HEK293T (cell line): ENCODE results near the gene IQCC.

Source experiments
- CTCF ChIA-PET: fragments of 350-600 bp; formaldehyde crosslinking; extraction: SDS; loops from one replicate; lab custom pipeline; 2021; ENCODE audit warnings: antibody characterized with exemption, inconsistent platforms; lab: Yijun Ruan, JAX
- POLR2A ChIA-PET: fragments of 350-600 bp; formaldehyde crosslinking; extraction: SDS; loops from one replicate; lab custom pipeline; 2020; ENCODE audit warnings: antibody characterized with exemption, inconsistent platforms; lab: Yijun Ruan, JAX
- DNase-seq: peaks from one replicate; pipeline ENCODE4 v3.0.0; 2012; ENCODE audit warnings: mixed read lengths; ENCODE audit errors: extremely low spot score
- ARNT ChIP-seq: fragments of 450-650 bp; IDR thresholded peaks from 2 replicates; pipeline ENCODE4 v1.6.1; 2017; ENCODE audit warnings: mild to moderate bottlenecking
- BHLHE40 ChIP-seq: fragments of 450-650 bp; IDR thresholded peaks from 2 replicates; pipeline ENCODE4 v1.6.1; 2016; ENCODE audit warnings: mild to moderate bottlenecking, moderate library complexity, borderline replicate concordance
- CTBP1 ChIP-seq: fragments of 450-650 bp; IDR thresholded peaks from 2 replicates; pipeline ENCODE4 v1.6.1; 2016; ENCODE audit warnings: borderline replicate concordance
- ELF4 ChIP-seq: fragments of 450-650 bp; IDR thresholded peaks from 2 replicates; pipeline ENCODE4 v1.6.1; 2017; ENCODE audit warnings: antibody characterized with exemption
- FOXA1 ChIP-seq: fragments of 450-650 bp; IDR thresholded peaks from 2 replicates; pipeline ENCODE4 v1.6.1; 2016; ENCODE audit warnings: mild to moderate bottlenecking
- FOXK2 ChIP-seq: fragments of 450-650 bp; IDR thresholded peaks from 2 replicates; pipeline ENCODE4 v1.6.1; 2016; ENCODE audit warnings: mild to moderate bottlenecking
- FOXM1 ChIP-seq: fragments of 450-650 bp; IDR thresholded peaks from 2 replicates; pipeline ENCODE4 v1.6.1; 2017; ENCODE audit warnings: mild to moderate bottlenecking, borderline replicate concordance
- HDGF ChIP-seq: fragments of 450-650 bp; IDR thresholded peaks from 2 replicates; pipeline ENCODE4 v1.6.1; 2017; ENCODE audit warnings: antibody characterized with exemption, borderline replicate concordance
- LEF1 ChIP-seq: fragments of 450-650 bp; IDR thresholded peaks from 2 replicates; pipeline ENCODE4 v1.6.1; 2017; ENCODE audit warnings: mild to moderate bottlenecking, borderline replicate concordance
- NFRKB ChIP-seq: fragments of 450-650 bp; IDR thresholded peaks from 2 replicates; pipeline ENCODE4 v1.6.1; 2016; ENCODE audit warnings: mild to moderate bottlenecking, moderate library complexity
- SP1 ChIP-seq: fragments of 450-650 bp; IDR thresholded peaks from 2 replicates; pipeline ENCODE4 v1.6.1; 2017
- SUZ12 ChIP-seq: fragments of 450-650 bp; IDR thresholded peaks from 2 replicates; pipeline ENCODE4 v1.6.1; 2016; ENCODE audit warnings: mild to moderate bottlenecking
- ZNF384 ChIP-seq: fragments of 450-650 bp; IDR thresholded peaks from 2 replicates; pipeline ENCODE4 v1.6.1; 2016
- TF ChIP-seq, protein P1 (sequence below): fragments of 450-650 bp; IDR thresholded peaks from 2 replicates; pipeline ENCODE4 v1.6.1; 2016

The IQCC gene

DNA sequence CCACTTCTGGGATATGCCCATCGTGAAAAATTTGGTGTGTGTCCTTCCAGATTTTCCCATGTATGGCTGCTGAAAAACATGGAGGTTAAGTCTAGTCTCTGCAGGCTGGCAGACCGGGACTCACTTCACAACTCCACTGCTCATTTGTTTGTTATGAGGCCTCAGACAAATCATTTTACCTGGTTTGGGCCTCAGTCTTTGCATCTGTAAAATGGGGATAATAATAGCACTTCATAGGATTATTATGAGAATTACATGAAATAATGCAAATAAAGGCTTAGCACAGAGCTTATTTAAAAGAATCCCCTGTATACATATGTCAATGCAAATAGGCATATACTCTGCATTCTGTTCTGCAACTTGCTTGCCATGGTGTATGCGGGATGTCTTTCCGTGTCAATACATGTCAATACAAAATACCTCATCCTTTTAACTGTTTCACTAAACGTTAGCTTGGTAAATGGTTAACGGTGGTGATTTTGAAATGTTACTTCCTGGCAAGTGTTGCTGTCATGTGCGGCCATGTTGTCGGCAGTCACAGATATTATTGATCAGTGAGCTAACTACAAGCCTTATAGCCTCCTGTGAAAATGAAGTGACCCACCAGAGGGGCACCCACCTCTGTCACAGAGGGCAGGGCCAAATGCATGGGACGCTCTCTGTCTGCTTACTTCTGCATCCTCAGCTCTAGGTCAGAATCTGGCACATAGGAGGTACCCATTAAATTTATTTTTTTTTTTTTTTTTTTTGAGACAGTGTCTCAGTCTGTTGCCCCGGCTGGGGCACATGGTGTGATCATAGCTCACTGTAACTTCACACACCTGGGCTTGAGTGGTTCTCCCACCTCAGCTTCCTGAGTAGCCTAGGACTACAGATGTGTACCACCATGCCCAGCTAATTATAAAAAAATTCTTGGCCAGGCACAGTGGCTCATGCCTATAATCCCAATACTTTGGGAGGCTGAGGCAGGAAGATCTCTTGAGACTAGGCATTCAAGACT lies 49.9 kb downstream of the IQCC start:
- CTCF ChIA-PET: no interaction called here

DNA sequence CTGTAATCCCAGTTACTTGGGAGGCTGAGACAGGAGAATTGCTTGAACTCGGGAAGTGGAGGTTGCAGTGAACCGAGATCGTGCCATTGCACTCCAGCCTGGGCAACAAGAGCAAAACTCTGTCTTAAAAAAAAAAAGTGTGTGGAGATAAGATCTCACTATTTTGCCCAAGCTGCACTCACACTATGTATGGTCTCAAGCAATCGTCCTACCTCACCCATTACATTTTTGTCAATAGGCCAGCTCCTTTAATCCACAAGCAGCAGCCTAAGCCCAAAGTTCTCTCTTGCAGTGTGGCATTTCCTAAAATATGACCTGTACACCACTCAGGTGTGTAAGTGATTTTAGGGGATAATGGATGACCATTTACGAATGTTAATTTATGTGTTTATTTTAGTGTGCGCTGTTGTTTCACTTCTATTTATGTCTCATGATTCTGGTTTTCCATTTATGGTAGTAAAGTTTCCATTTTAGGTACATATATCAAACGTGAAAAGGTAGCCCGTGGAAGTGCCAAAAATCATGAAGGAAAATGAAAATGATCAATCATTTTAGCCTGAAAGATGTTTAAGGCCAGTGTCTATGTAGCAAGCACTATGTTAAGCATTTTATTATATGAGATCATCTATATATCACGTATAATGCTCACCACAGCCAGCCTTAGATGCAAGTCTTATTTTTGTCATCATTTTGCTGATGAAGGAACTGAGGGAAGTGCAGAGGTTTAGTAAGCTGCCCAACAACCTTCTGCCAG lies 51.2 kb downstream of the IQCC start:
- no peak for DNase-seq
- TF ChIP-seq CTBP1 (no peak), SUZ12 (no peak), ZNF384 (no peak), BHLHE40 (no peak), FOXK2 (no peak), LEF1 (no peak), NFRKB (no peak), SP1 (no peak), HDGF (no peak)
- ChIA-PET CTCF (interaction anchor here (1.0 kb wide), 1 partner anchor 24 kb away, joined by 4 read pairs; no protein-coding TSS in a partner anchor), POLR2A (interaction anchor here (1.3 kb wide), 1 partner anchor 34 kb away, joined by 5 read pairs; the partner anchor contains the start of gene HDAC1)

More for the DNA sequence above, 49.9 kb downstream of the IQCC start:
- TF ChIP-seq FOXA1 (no peak), CTBP1 (no peak), HDGF (no peak), ZNF384 (no peak), ARNT (no peak), FOXK2 (no peak), LEF1 (no peak), ELF4 (no peak)
- TF ChIP-seq, protein P1, sequence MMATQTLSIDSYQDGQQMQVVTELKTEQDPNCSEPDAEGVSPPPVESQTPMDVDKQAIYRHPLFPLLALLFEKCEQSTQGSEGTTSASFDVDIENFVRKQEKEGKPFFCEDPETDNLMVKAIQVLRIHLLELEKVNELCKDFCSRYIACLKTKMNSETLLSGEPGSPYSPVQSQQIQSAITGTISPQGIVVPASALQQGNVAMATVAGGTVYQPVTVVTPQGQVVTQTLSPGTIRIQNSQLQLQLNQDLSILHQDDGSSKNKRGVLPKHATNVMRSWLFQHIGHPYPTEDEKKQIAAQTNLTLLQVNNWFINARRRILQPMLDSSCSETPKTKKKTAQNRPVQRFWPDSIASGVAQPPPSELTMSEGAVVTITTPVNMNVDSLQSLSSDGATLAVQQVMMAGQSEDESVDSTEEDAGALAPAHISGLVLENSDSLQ: no peak
- POLR2A ChIA-PET: interaction anchor here (1.3 kb wide), 1 partner anchor 36 kb away, joined by 5 read pairs; the partner anchor contains the start of gene HDAC1
- no peak for DNase-seq

DNA sequence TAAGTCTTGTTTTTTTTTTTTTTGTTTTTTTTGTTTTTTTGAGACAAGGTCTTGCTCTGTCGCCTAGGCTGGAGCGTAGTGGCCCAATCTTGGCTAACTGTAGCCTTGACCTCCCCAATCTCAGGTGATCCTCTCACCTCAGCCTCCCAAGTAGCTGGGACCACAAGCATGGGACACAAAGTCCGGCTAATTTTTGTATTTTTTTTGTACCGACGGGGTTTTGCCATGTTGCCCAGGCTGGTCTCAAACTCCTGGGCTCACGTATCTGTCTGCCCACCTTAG lies 51.7 kb downstream of the IQCC start:
- no peak for TF ChIP-seq NFRKB
- no peak for TF ChIP-seq ARNT
- no peak for TF ChIP-seq FOXA1
- no peak for TF ChIP-seq CTBP1
- TF ChIP-seq FOXK2: no peak
- TF ChIP-seq ZNF384: no peak
- TF ChIP-seq SP1: no peak
- TF ChIP-seq BHLHE40: no peak
- TF ChIP-seq, protein P1: no peak
- TF ChIP-seq FOXM1: no peak
- no peak for TF ChIP-seq SUZ12
- DNase-seq: no peak
- CTCF ChIA-PET: interaction anchor here (1.0 kb wide), 1 partner anchor 24 kb away, joined by 4 read pairs; no protein-coding TSS in a partner anchor
- POLR2A ChIA-PET: no interaction called here
